HEK293 (cell line): ENCODE results near the gene TSPEAR.
A peak's percentile ranks its signal among the peaks of the same experiment; 100 is the strongest.

ENCODE experiments used
- CTCF ChIA-PET: fragments of 350-600 bp; formaldehyde crosslinking; extraction: SDS; loops from one replicate; lab custom pipeline; 2021; ENCODE audit warnings: antibody characterized with exemption; lab: Yijun Ruan, JAX
- POLR2A ChIA-PET: fragments of 300-600 bp; formaldehyde crosslinking; extraction: SDS; loops from one replicate; lab custom pipeline; 2020; ENCODE audit warnings: antibody characterized with exemption, inconsistent platforms; lab: Yijun Ruan, JAX
- H3K27ac ChIP-seq: fragments of 200-500 bp; sonication (Bioruptor generic); 2 replicates; pipeline ENCODE4 v1.5.1; 2014; ENCODE audit warnings: low read depth, low read length, control low read depth, inconsistent platforms; ENCODE audit errors: extremely low read depth
- H3K36me3 ChIP-seq, 2 experiments: fragments of 200-500 bp in 1 of 2; sonication (Bioruptor generic) in 1 of 2; 1 replicate in 1 of 2; 2 replicates in 1 of 2; pipeline ENCODE4 v1.5.1; 2014 to 2017; ENCODE audit warnings: inconsistent platforms in 2 of 2, low read length in 2 of 2; ENCODE audit not compliant: control insufficient read depth in 2 of 2, insufficient read depth in 1 of 2
- H3K4me1 ChIP-seq: fragments of 200-500 bp; sonication (Bioruptor generic); 2 replicates; pipeline ENCODE4 v1.5.1; 2014; ENCODE audit warnings: mild to moderate bottlenecking, low read length, inconsistent platforms; ENCODE audit not compliant: control insufficient read depth, insufficient read depth
- H3K4me3 ChIP-seq: 2 replicates; pipeline ENCODE4 v1.5.1; 2011; ENCODE audit warnings: low read depth, mild to moderate bottlenecking, control low read depth, low read length, moderate library complexity
- H3K9me3 ChIP-seq: fragments of 200-500 bp; sonication (Bioruptor generic); 2 replicates; pipeline ENCODE4 v1.5.1; 2014; ENCODE audit warnings: low read depth, low read length, inconsistent platforms; ENCODE audit not compliant: control insufficient read depth, insufficient read depth
- ELK4 ChIP-seq: IDR thresholded peaks from 2 replicates; pipeline ENCODE4 v1.6.1; 2011; ENCODE audit warnings: mild to moderate bottlenecking, low read depth, low read length, borderline replicate concordance
- HOXD13 ChIP-seq: sonication (generic); formaldehyde crosslinking; IDR thresholded peaks from 2 replicates; pipeline ENCODE4 v1.8.0; 2022; ENCODE audit warnings: missing genetic modification reagents, borderline replicate concordance
- KLF16 ChIP-seq: fragments of 450-650 bp; formaldehyde crosslinking; IDR thresholded peaks from 2 replicates; pipeline ENCODE4 v1.5.1; 2017; ENCODE audit warnings: missing biosample characterization, missing genetic modification characterization
- MEIS1 ChIP-seq: sonication (generic); formaldehyde crosslinking; IDR thresholded peaks from 2 replicates; pipeline ENCODE4 v1.8.1; 2022; ENCODE audit warnings: missing genetic modification reagents, mild to moderate bottlenecking, borderline replicate concordance
- PBX3 ChIP-seq: sonication (generic); formaldehyde crosslinking; IDR thresholded peaks from 2 replicates; pipeline ENCODE4 v1.8.1; 2022; ENCODE audit warnings: mild to moderate bottlenecking, moderate library complexity, missing genetic modification reagents
- PRDM6 ChIP-seq: fragments of 450-650 bp; formaldehyde crosslinking; IDR thresholded peaks from 2 replicates; pipeline ENCODE4 v1.5.1; 2017; ENCODE audit warnings: missing biosample characterization, missing genetic modification characterization
- SCRT2 ChIP-seq: fragments of 450-650 bp; formaldehyde crosslinking; IDR thresholded peaks from 2 replicates; pipeline ENCODE4 v1.5.1; 2016; ENCODE audit warnings: missing biosample characterization, missing genetic modification characterization
- SP2 ChIP-seq: fragments of 450-650 bp; formaldehyde crosslinking; IDR thresholded peaks from 2 replicates; pipeline ENCODE4 v1.5.1; 2016; ENCODE audit warnings: missing biosample characterization, missing genetic modification characterization
- ZBTB10 ChIP-seq: fragments of 450-650 bp; formaldehyde crosslinking; IDR thresholded peaks from 2 replicates; pipeline ENCODE4 v1.5.1; 2016; ENCODE audit warnings: missing biosample characterization, missing genetic modification characterization
- ZFHX2 ChIP-seq: fragments of 450-650 bp; formaldehyde crosslinking; conservative IDR thresholded peaks from 2 replicates; pipeline ENCODE4 v1.5.1; 2016; ENCODE audit warnings: missing biosample characterization, missing genetic modification characterization
- ZNF302 ChIP-seq: fragments of 450-650 bp; formaldehyde crosslinking; IDR thresholded peaks from 2 replicates; pipeline ENCODE4 v1.5.1; 2016; ENCODE audit warnings: missing biosample characterization, missing genetic modification characterization, low read depth
- ZNF354C ChIP-seq: fragments of 450-650 bp; formaldehyde crosslinking; IDR thresholded peaks from 2 replicates; pipeline ENCODE4 v1.5.1; 2016; ENCODE audit warnings: missing biosample characterization, missing genetic modification characterization, low read depth, borderline replicate concordance
- ZNF37A ChIP-seq: fragments of 450-650 bp; IDR thresholded peaks from 2 replicates; pipeline ENCODE4 v1.5.1; 2018; ENCODE audit warnings: missing biosample characterization, missing genetic modification characterization
- ZNF423 ChIP-seq: fragments of 450-650 bp; formaldehyde crosslinking; IDR thresholded peaks from 2 replicates; pipeline ENCODE4 v1.5.1; 2016; ENCODE audit warnings: missing biosample characterization, missing genetic modification characterization
- ZNF426 ChIP-seq: fragments of 450-650 bp; formaldehyde crosslinking; IDR thresholded peaks from 2 replicates; pipeline ENCODE4 v1.5.1; 2017; ENCODE audit warnings: missing biosample characterization, missing genetic modification characterization, mild to moderate bottlenecking, inconsistent platforms, moderate library complexity
- ZNF488 ChIP-seq: fragments of 450-650 bp; formaldehyde crosslinking; IDR thresholded peaks from 2 replicates; pipeline ENCODE4 v1.5.1; 2016; ENCODE audit warnings: missing biosample characterization, missing genetic modification characterization
- ZNF514 ChIP-seq: fragments of 450-650 bp; formaldehyde crosslinking; IDR thresholded peaks from 2 replicates; pipeline ENCODE4 v1.5.1; 2016; ENCODE audit warnings: missing biosample characterization, missing genetic modification characterization
- ZNF521 ChIP-seq: fragments of 450-650 bp; formaldehyde crosslinking; IDR thresholded peaks from 2 replicates; pipeline ENCODE4 v1.5.1; 2017; ENCODE audit warnings: missing biosample characterization, mild to moderate bottlenecking, missing genetic modification characterization
- ZNF530 ChIP-seq: fragments of 450-650 bp; formaldehyde crosslinking; IDR thresholded peaks from 2 replicates; pipeline ENCODE4 v1.5.1; 2016; ENCODE audit warnings: low read depth, missing biosample characterization, missing genetic modification characterization
- ZNF560 ChIP-seq: fragments of 450-650 bp; formaldehyde crosslinking; IDR thresholded peaks from 2 replicates; pipeline ENCODE4 v1.5.1; 2017; ENCODE audit warnings: missing biosample characterization, missing genetic modification characterization, borderline replicate concordance
- ZNF701 ChIP-seq: fragments of 450-650 bp; formaldehyde crosslinking; IDR thresholded peaks from 2 replicates; pipeline ENCODE4 v1.5.1; 2016; ENCODE audit warnings: missing biosample characterization, missing genetic modification characterization
- ZSCAN23 ChIP-seq: fragments of 450-650 bp; formaldehyde crosslinking; IDR thresholded peaks from 2 replicates; pipeline ENCODE4 v1.5.1; 2016; ENCODE audit warnings: missing biosample characterization, missing genetic modification characterization

Gene TSPEAR

GRCh38 chr21:44682580-44683151 is 28.7 kb downstream of the TSPEAR start:
- no peaks in the 10 kb centered on the region for H3K4me1 ChIP-seq
- H3K36me3 ChIP-seq, result no peaks in the 10 kb centered on the region
- CTCF ChIA-PET, result interaction anchor here (0.6 to 1.2 kb wide), 3 partner anchors 59 to 560 kb away, joined by 3 to 4 read pairs (median 3); no protein-coding TSS in a partner anchor
- TF ChIP-seq KLF16 (tag by site-specific recombination) (no peak), ZNF560 (no peak), ZNF302 (no peak), ZNF514 (no peak), ZNF521 (tag by site-specific recombination) (no peak), PBX3 (CRISPR knock-in tag) (no peak), ELK4 (no peak), ZNF423 (tag by site-specific recombination) (no peak), MEIS1 (CRISPR knock-in tag) (no peak), ZFHX2 (no peak), ZNF37A (tag by site-specific recombination) (no peak)
- H3K4me3 ChIP-seq, result no peak overlapping the region
- POLR2A ChIA-PET, result no interaction called here
- no peak overlapping the region for H3K27ac ChIP-seq
- H3K9me3 ChIP-seq, result no peaks in the 10 kb centered on the region

GRCh38 chr21:44681861-44682579 is 29.4 kb downstream of the TSPEAR start, which contains the start of gene KRTAP12-1:
Gene KRTAP12-1, minus strand, starts transcription at chr21:44682163. Its CDS starts 40 bp downstream, at chr21:44682123.
- CTCF ChIA-PET, result interaction anchor here (0.6 to 1.2 kb wide), 4 partner anchors 60 to 560 kb away, joined by 3 to 4 read pairs (median 4); no protein-coding TSS in a partner anchor
- no peak within 1 kb of the TSS for H3K27ac ChIP-seq
- no peak within 1 kb of the TSS for H3K4me3 ChIP-seq
- TF ChIP-seq ZNF701 (tag by site-specific recombination) (no peak), SCRT2 (tag by site-specific recombination) (peak; percentile 66)
- no peaks in the 10 kb centered on the region for H3K9me3 ChIP-seq
- no peaks in the 10 kb centered on the region for H3K36me3 ChIP-seq
- H3K4me1 ChIP-seq, result no peaks in the 10 kb centered on the region
- POLR2A ChIA-PET, result no interaction called here

GRCh38 chr21:44681152-44681551 is 30.2 kb downstream of the TSPEAR start:
- Histone ChIP-seq H3K27ac (no peak overlapping the region), H3K4me3 (no peak overlapping the region)
- CTCF ChIA-PET, result interaction anchor here (0.7 kb wide), 1 partner anchor 80 kb away, joined by 4 read pairs; no protein-coding TSS in a partner anchor
- TF ChIP-seq ZBTB10 (tag by site-specific recombination) (no peak), PRDM6 (no peak), HOXD13 (CRISPR knock-in tag) (no peak), ZNF521 (tag by site-specific recombination) (no peak), SP2 (tag by site-specific recombination) (no peak), ZNF488 (tag by site-specific recombination) (no peak), ZNF354C (tag by site-specific recombination) (no peak), ZSCAN23 (no peak), ZNF530 (tag by site-specific recombination) (no peak), KLF16 (tag by site-specific recombination) (no peak), ZNF426 (tag by site-specific recombination) (no peak)

More at GRCh38 chr21:44681152-44681551, 30.2 kb downstream of the TSPEAR start:
- Histone ChIP-seq H3K36me3 (no peaks in the 10 kb centered on the region), H3K9me3 (no peaks in the 10 kb centered on the region), H3K4me1 (no peaks in the 10 kb centered on the region)
- POLR2A ChIA-PET, result no interaction called here
